HCT116 (cell line): ENCODE results near the gene ERC1. TPM values are rescaled to one million over a fixed set of nuclear protein-coding genes. Genes with fewer than 3 reads are reported as not detected.
"Not testable (repeated sequence)": the region's sequence is repeated elsewhere in the genome, so short reads cannot be mapped to it uniquely, and the experiment has no call there.

Source experiments
- ATAC-seq: fragments of 200-7000 bp; cut with Tn5 transposase; 2 replicates; pipeline ENCODE4 v1.9.1; 2020; ENCODE audit warnings: mild to moderate bottlenecking, moderate library complexity
- BruUV-seq: library from RNA; stranded (reverse); fragments of 400-500 nt; replicated peaks from 2 replicates; lab custom pipeline; 2021; lab: Mats Ljungman, UMichigan
- CTCF ChIA-PET: fragments of 300-600 bp; sonication (Branson Sonifier 250); formaldehyde crosslinking; loops from one replicate; lab custom pipeline; 2021; ENCODE audit warnings: antibody characterized with exemption; lab: Charles Lee
- POLR2A ChIA-PET: fragments of 300-600, 350-600 bp; sonication (Branson Sonifier 250); formaldehyde crosslinking; loops from one replicate; lab custom pipeline; 2021; ENCODE audit warnings: antibody characterized with exemption; lab: Charles Lee
- RAD21 ChIA-PET, 2 experiments: fragments of 300-600 bp; sonication (Branson Sonifier 250); formaldehyde crosslinking; loops; one replicate each; lab custom pipeline; 2023; ENCODE audit warnings: low total read pairs in 2 of 2; ENCODE audit not compliant: uncharacterized antibody in 2 of 2, unreplicated experiment in 2 of 2, low non-redundant PET in 1 of 2; lab: Charles Lee
- DNase-seq: peaks from one replicate; pipeline ENCODE4 v3.0.0-alpha.2; 2010; ENCODE audit warnings: low read depth, low spot score
- H2AFZ ChIP-seq: fragments of 200-600 bp; shearing (Covaris generic), sonication (generic); 2 replicates; pipeline ENCODE4 v1.6.1; 2017; ENCODE audit warnings: low read depth, mixed run types, mixed read lengths, antibody characterized with exemption, low read length; ENCODE audit not compliant: poor library complexity, severe bottlenecking
- H3K27ac ChIP-seq: 2 replicates; pipeline ENCODE4 v1.5.1; 2012; ENCODE audit warnings: low read depth, low read length
- H3K27me3 ChIP-seq: fragments of 200-600 bp; sonication (generic); 2 replicates; pipeline ENCODE4 v1.6.1; 2016; ENCODE audit warnings: mixed run types, low read length, mixed read lengths; ENCODE audit not compliant: insufficient read depth
- H3K36me3 ChIP-seq, 2 experiments: fragments of 200-500 bp in 1 of 2; fragments of 200-600 bp in 1 of 2; sonication (Bioruptor generic) in 1 of 2; sonication (generic) in 1 of 2; 2 replicates each; pipeline versions ENCODE4 v1.5.1 to v1.6.1; 2014 to 2016; ENCODE audit warnings: low read length in 2 of 2, inconsistent platforms in 1 of 2, mixed read lengths in 1 of 2, mixed run types in 1 of 2; ENCODE audit not compliant: insufficient read depth in 2 of 2, control insufficient read depth in 1 of 2
- H3K4me1 ChIP-seq, 2 experiments: fragments of 200-600 bp in 1 of 2; sonication (generic) in 1 of 2; 2 replicates each; pipeline versions ENCODE4 v1.5.1 to v1.6.1; 2012 to 2017; ENCODE audit warnings: low read length in 2 of 2, inconsistent platforms in 1 of 2, mild to moderate bottlenecking in 1 of 2, mixed read lengths in 1 of 2, mixed run types in 1 of 2, moderate library complexity in 1 of 2; ENCODE audit not compliant: insufficient read depth in 2 of 2, control insufficient read depth in 1 of 2
- H3K4me2 ChIP-seq: fragments of 200-600 bp; sonication (generic); 2 replicates; pipeline ENCODE4 v1.6.1; 2017; ENCODE audit warnings: mixed run types, low read length, mixed read lengths
- H3K4me3 ChIP-seq, 2 experiments: fragments of 200-600 bp in 1 of 2; sonication (generic) in 1 of 2; replicated peaks in 1 of 2; 2 replicates each; pipeline ENCODE4 v1.5.1; 2011 to 2016; ENCODE audit warnings: low read length in 2 of 2, control low read depth in 1 of 2, low read depth in 1 of 2, mild to moderate bottlenecking in 1 of 2, mixed read lengths in 1 of 2, mixed run types in 1 of 2
- H3K79me2 ChIP-seq: fragments of 200-600 bp; sonication (generic); 2 replicates; pipeline ENCODE4 v1.6.1; 2017; ENCODE audit warnings: mild to moderate bottlenecking, mixed run types, low read length, moderate library complexity, mixed read lengths; ENCODE audit not compliant: insufficient read depth
- H3K9ac ChIP-seq: fragments of 200-600 bp; sonication (generic); 2 replicates; pipeline ENCODE4 v1.6.1; 2016; ENCODE audit warnings: low read length, mixed read lengths
- H3K9me2 ChIP-seq: fragments of 200-600 bp; sonication (generic), shearing (Covaris generic); 2 replicates; pipeline ENCODE4 v1.6.1; 2017; ENCODE audit warnings: mixed run types, mild to moderate bottlenecking, moderate library complexity; ENCODE audit not compliant: insufficient read depth
- H3K9me3 ChIP-seq, 2 experiments: fragments of 200-500 bp in 1 of 2; fragments of 200-600 bp in 1 of 2; sonication (Bioruptor generic) in 1 of 2; sonication (generic) in 1 of 2; 2 replicates each; pipeline ENCODE4 v1.6.1; 2014 to 2017; ENCODE audit warnings: low read length in 2 of 2, mixed read lengths in 2 of 2, inconsistent platforms in 1 of 2, low read depth in 1 of 2, mild to moderate bottlenecking in 1 of 2, mixed run types in 1 of 2, moderate library complexity in 1 of 2; ENCODE audit not compliant: control insufficient read depth in 1 of 2, insufficient read depth in 1 of 2
- H4K20me1 ChIP-seq: fragments of 200-600 bp; sonication (generic), shearing (Covaris generic); 2 replicates; pipeline ENCODE4 v1.6.1; 2017; ENCODE audit warnings: mixed run types, mild to moderate bottlenecking, moderate library complexity; ENCODE audit not compliant: insufficient read depth
- CEBPB ChIP-seq: IDR thresholded peaks from 2 replicates; pipeline ENCODE4 v1.6.1; 2012; ENCODE audit warnings: low read depth
- EZH2phosphoT487 ChIP-seq: fragments of 200-600 bp; IDR thresholded peaks from 2 replicates; pipeline ENCODE4 v1.6.1; 2018; ENCODE audit warnings: antibody characterized with exemption, borderline replicate concordance
- RAD21 ChIP-seq: IDR thresholded peaks from 2 replicates; pipeline ENCODE4 v1.6.1; 2012; ENCODE audit warnings: low read depth, mild to moderate bottlenecking
- SRF ChIP-seq: IDR thresholded peaks from 2 replicates; pipeline ENCODE4 v1.6.1; 2012; ENCODE audit warnings: low read depth
- ZFX ChIP-seq: fragments of 450-650 bp; IDR thresholded peaks from 2 replicates; pipeline ENCODE4 v1.6.1; 2017
- intact Hi-C: fragments of 100-400 bp; cut with micrococcal nuclease; formaldehyde crosslinking; loops from 2 replicates; pipeline ENCODE4 v1.10.0; 2022
- total RNA-seq: library from RNA; stranded (reverse); gene quantifications from one replicate; pipeline ENCODE4 v1.2.1, GENCODE V29; 2021; ENCODE audit not compliant: unreplicated experiment
- TF ChIP-seq, protein P1 (sequence below), 3 experiments: fragments of 200-600 bp in 1 of 3; sonication (generic) in 1 of 3; IDR thresholded peaks in 2 of 3; conservative IDR thresholded peaks in 1 of 3; 2 replicates each; pipeline ENCODE4 v1.5.1; 2012 to 2017; ENCODE audit warnings: low read depth in 2 of 3, low read length in 2 of 3, antibody characterized with exemption in 1 of 3, borderline replicate concordance in 1 of 3, control low read depth in 1 of 3, mild to moderate bottlenecking in 1 of 3, mixed read lengths in 1 of 3, mixed run types in 1 of 3, moderate library complexity in 1 of 3; ENCODE audit not compliant: insufficient read depth in 1 of 3
- TF ChIP-seq, protein P2 (sequence below): IDR thresholded peaks from 2 replicates; pipeline ENCODE4 v1.6.1; 2012; ENCODE audit warnings: low read depth

Gene ERC1
- total RNA-seq, 1 experiment from 2014 or later = 41.9 TPM

- Histone ChIP-seq H3K4me2 (no peak overlapping the region), H3K9me2 (no peaks in the 10 kb centered on the region), H3K36me3 (no peaks in the 10 kb centered on the region), H3K9ac (no peak overlapping the region), H3K9me3 (no peaks in the 10 kb centered on the region), H3K79me2 (no peaks in the 10 kb centered on the region), H3K4me1 (no peaks in the 10 kb centered on the region), H3K27me3 (no peaks in the 10 kb centered on the region), H3K4me3 (no peak overlapping the region), H2AFZ (no peak overlapping the region), H3K27ac (no peak overlapping the region), H4K20me1 (no peaks in the 10 kb centered on the region)
- ChIA-PET POLR2A (no interaction called here), CTCF (no interaction called here), RAD21 (no interaction called here)
- intact Hi-C loops = no loop called here
- DNase-seq (no peak), ATAC-seq (no peak)
- BruUV-seq = no TSS peak
- no peak for TF ChIP-seq ZFX
- no peak for TF ChIP-seq RAD21
- TF ChIP-seq EZH2phosphoT487 = no peak
- TF ChIP-seq, protein P1, sequence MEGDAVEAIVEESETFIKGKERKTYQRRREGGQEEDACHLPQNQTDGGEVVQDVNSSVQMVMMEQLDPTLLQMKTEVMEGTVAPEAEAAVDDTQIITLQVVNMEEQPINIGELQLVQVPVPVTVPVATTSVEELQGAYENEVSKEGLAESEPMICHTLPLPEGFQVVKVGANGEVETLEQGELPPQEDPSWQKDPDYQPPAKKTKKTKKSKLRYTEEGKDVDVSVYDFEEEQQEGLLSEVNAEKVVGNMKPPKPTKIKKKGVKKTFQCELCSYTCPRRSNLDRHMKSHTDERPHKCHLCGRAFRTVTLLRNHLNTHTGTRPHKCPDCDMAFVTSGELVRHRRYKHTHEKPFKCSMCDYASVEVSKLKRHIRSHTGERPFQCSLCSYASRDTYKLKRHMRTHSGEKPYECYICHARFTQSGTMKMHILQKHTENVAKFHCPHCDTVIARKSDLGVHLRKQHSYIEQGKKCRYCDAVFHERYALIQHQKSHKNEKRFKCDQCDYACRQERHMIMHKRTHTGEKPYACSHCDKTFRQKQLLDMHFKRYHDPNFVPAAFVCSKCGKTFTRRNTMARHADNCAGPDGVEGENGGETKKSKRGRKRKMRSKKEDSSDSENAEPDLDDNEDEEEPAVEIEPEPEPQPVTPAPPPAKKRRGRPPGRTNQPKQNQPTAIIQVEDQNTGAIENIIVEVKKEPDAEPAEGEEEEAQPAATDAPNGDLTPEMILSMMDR (IDR thresholded peaks at IDR 0.05 in 2 of 3, conservative IDR thresholded peaks at IDR 0.05 in 1 of 3; ENCODE audit: borderline replicate concordance in 1 of 3, insufficient read depth in 1 of 3, low read depth in 2 of 3, low read length in 2 of 3) = no peak
- TF ChIP-seq, protein P2, sequence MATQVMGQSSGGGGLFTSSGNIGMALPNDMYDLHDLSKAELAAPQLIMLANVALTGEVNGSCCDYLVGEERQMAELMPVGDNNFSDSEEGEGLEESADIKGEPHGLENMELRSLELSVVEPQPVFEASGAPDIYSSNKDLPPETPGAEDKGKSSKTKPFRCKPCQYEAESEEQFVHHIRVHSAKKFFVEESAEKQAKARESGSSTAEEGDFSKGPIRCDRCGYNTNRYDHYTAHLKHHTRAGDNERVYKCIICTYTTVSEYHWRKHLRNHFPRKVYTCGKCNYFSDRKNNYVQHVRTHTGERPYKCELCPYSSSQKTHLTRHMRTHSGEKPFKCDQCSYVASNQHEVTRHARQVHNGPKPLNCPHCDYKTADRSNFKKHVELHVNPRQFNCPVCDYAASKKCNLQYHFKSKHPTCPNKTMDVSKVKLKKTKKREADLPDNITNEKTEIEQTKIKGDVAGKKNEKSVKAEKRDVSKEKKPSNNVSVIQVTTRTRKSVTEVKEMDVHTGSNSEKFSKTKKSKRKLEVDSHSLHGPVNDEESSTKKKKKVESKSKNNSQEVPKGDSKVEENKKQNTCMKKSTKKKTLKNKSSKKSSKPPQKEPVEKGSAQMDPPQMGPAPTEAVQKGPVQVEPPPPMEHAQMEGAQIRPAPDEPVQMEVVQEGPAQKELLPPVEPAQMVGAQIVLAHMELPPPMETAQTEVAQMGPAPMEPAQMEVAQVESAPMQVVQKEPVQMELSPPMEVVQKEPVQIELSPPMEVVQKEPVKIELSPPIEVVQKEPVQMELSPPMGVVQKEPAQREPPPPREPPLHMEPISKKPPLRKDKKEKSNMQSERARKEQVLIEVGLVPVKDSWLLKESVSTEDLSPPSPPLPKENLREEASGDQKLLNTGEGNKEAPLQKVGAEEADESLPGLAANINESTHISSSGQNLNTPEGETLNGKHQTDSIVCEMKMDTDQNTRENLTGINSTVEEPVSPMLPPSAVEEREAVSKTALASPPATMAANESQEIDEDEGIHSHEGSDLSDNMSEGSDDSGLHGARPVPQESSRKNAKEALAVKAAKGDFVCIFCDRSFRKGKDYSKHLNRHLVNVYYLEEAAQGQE = no peak
- no peak for TF ChIP-seq SRF
- no peak for TF ChIP-seq CEBPB
Measured at GRCh38 chr12:1338483-1339177, 347.6 kb downstream of the ERC1 start.

DNA sequence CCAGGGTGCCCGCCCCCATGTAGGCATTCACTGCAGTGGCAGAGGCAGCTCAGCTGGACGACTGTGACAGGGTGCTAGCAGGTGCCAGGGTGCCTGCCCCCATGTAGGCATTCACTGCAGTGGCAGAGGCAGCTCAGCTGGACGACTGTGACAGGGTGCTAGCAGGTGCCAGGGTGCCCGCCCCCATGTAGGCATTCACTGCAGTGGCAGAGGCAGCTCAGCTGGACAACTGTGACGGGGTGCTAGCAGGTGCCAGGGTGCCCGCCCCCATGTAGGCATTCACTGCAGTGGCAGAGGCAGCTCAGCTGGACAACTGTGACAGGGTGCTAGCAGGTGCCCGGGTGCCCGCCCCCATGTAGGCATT, 348.1 kb downstream of the ERC1 start:
- DNase-seq, H3K27ac ChIP-seq, H3K4me2 ChIP-seq, H3K9me2 ChIP-seq, H3K4me1 ChIP-seq, H3K9me3 ChIP-seq, H3K79me2 ChIP-seq, BruUV-seq, H3K4me3 ChIP-seq, H3K36me3 ChIP-seq, CTCF ChIA-PET, H3K9ac ChIP-seq, H3K27me3 ChIP-seq, H2AFZ ChIP-seq, POLR2A ChIA-PET, H4K20me1 ChIP-seq, intact Hi-C loops, RAD21 ChIA-PET, ATAC-seq: not testable (repeated sequence)
